HG03378 (cell line): Measurements from ENCODE around the gene CLDN4.

Experiments
- ATAC-seq: cut with Tn5 transposase; IDR thresholded peaks from one replicate; pipeline ENCODE4 v1.9.1; 2021; ENCODE audit warnings: mild to moderate bottlenecking, moderate library complexity; ENCODE audit not compliant: unreplicated experiment

The CLDN4 gene

DNA sequence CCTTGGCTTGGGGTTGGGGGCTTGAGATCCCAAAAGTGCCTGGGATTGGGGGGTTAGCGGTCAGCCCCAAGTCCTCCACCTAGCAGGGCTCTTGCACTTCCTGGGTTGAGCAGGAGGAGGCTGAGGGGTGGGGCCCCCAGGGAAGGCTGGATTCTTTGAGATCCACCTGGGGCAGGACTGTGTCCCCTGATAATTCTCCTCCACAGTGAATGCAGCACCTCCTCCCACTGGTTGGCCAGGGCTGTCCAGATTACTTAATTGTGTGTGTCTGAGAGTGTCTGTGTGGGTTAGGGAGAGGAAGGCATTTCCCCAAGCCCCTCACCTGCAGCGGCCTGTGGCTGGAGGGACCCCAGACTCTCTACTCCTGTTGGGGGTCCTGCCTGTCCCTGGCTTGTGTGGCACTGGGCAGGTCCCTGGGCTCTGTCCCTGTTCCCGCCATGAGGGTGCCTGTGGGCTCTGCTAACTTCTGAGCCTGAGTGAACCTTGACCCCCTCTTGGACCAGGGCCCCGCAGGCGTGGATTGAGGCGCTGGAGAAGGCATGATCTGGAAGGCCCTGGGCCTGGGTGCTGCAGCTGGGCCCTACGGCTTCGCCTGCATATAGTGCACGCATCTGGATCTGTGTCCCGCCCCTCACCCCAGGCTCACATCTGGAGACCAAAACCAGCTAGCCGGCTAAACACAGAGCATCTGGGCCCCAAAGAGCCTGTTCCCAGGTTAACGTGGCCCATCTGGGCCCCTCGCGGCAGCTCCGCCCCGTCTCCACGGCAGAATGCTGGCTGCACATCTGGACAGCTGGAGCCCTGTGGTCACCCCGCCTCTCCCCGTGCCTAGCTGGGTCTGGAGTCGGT lies 40.6 kb downstream of the CLDN4 start:
- ATAC-seq = no peak

DNA sequence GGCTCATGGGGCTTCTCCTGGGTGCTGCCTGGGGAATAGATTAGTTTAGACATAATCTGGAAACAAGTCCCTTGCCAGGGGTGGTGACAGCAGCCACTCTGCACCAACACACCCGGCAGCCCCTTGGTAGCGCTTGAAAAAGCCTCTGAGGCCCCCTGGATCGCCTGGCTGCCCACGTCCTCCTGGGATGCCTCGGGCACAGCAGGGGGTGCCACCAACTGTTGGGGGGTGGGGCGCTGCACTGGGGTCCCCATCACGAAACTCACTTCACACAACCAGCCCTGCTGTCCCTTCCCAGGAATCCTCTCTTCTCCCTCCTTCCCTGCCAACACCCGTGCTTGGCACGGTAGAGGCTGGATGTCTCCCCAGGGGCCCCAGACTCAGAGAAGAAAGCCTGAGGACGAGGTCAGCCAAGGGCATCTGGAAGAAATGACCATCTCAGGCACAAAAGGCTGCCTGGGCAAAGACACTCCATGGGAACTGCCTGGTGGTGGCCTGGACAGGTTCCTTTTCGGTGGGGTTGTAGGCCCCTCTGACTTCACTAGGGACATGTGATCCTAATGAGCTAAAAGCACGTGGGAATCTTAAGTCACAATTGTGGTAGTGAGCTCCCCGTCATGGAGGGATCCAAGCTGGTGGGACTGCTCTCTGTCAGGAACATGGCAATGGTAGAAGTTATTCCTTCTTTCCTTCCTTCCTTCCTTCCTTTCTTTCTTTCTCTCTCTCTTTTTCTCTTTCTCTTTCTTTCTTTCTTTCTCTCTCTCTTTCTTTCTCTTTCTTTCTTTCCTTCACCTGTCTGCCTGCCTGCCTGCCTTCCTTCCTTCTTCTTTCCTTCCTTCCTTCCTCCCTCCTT lies 41.5 kb downstream of the CLDN4 start:
- no peak for ATAC-seq

DNA sequence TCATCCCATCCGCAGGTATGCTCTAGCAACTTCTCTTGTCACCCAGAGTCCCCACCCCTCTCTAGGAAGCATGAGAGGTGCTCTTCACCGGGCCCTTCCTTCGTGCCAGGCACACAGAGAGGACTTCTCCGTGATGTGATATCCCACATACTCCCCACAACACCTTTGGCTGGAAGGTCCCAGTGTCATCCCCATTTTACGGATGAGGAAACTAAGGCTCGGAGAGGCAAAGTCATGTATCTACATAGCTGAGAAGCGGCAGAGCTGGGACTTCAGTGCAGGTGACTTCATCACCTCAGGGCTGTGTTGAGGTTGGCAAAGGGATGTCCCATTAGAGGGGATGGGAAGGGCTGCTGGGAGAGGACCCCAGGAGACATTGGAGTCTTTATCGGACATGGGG lies 45.6 kb downstream of the CLDN4 start:
- ATAC-seq = no peak

DNA sequence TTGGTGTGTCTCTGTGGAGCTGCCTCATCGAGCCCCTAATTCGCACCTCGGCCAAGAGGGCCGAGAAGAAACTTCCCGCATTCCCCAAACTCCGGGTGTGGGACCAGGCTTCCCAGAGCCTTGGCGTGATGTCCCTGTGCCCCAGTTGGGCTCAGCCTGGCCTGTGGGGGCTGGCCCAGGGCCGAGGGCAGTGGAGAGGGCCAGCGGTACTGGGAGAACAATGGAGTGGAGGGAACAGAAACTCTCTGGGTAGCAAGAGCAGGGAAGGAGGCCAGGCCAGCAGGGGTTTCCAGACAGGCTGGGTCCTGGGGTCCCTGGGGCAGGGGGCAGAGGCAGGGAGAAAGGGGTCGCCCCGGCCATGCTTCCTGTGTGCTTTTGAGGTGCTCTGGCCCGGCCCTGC lies 46.2 kb downstream of the CLDN4 start:
- ATAC-seq = no peak

DNA sequence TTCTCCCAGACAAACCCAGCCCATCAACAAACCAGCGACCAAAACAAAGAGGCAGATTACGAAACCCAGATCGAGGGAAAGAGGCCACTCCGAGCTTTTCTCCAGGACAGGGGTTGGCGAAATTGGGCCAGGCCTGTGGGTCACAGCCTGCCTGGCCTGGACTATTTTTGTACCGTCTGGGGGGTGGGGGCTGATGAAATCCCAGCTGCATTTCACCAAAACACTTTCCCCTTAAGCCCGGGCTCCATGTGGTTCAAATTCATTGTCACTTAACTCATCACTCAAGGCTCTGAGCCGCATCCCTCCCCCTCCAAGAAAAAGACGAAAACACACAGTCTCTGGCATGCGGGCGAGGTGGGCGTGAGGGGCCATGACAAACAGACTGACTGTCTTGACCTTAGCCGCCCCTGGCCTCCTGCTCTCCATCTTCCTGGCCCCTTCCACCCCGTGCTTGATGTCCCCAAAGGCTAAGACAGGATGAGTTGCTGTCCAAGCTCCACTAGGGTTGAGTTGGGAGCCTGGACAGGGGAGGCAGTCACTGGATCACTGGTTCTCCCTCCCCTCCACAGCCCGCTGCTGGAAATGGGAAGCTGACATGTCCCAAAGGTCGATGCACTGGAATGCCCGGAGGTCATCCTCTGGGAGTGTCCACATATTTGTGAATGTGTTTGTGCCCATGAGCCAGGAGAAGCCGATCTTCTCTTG lies 49.3 kb downstream of the CLDN4 start:
- ATAC-seq = no peak

DNA sequence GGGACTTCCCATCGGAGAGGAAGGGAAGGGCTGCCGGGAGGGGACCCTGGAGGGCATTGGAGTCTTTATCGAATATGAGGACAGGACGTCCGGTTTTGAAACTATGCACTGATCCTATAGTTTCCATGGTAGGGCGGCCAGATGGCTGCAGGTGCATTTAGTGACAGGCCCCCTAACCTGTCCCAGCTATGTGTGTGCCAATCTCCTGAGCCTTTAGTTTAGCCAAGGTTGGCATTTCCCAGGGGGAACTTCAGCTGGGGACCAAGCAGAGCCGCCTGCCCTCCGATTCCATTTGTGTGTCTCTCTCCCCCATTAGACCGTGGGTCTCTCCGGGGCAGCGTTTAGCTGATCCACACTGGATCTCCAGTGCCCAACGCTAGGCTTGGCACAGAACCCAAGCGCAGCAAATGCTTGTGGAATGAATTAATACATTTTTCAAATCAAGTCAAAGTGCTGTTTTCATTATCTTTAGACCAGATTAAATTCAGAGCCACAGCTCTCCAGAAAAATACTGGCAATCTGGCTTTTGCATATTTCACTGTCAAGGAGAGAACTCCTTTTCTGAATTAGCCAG lies 50.0 kb downstream of the CLDN4 start:
- no peak for ATAC-seq

DNA sequence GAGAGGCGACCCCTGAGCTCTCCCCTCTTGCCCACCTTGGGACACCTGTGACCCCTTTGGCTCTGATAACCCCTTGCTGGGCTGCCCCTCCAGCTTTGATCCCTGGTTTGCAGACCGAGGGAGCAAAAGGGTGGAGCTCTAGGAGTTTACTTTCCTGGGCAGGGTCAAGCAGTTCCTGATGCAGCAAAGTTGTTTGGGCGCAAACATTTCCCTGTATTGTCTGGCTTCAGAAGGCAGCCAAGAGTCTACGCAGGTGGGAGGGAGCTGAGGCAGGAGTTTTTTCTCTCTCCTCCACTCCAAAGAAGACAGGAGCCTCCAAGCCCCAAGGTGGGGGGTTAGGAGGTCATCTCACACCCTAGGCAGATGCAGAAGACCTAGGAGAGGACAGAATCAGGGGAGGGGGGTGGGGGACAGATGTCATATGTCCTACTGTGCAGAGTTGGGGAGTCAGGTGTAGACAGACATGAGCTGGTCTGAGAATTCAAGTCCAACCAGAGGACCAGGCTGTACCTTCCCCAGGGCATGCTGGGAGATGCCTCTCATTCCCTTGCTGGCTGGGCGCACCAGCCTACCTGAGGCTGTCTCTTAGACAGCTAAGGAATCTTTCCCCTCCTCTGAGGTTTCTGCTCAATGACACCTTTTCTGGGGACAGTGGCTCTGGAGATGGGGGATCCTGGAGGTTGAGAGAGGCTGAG lies 50.7 kb downstream of the CLDN4 start:
- ATAC-seq = no peak

DNA sequence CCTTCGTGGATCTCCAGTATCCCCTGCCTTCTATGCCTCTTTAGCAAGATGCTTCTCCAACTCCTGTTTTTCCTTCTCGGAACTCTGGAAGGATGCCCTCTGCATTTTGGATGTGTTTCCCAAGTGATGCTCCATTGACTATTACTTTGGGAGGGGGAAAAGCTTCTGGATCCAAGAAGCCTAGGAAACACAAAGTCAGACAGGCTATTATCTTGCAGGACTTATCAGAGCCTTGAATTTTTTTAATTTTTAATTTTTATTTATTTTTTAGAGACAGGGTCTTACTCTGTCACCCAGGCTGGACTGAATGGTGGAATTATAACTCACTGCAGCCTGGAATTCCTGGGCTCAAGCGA lies 51.2 kb downstream of the CLDN4 start:
- no peak for ATAC-seq
